GM12878 (cell line): ENCODE measurements around the gene TSHZ2. TPM values are rescaled to one million over a fixed set of nuclear protein-coding genes. Genes with fewer than 3 reads are reported as not detected.

Experiments used
- ATAC-seq: fragments of 200-7000 bp; cut with Tn5 transposase; 3 replicates; pipeline ENCODE4 v1.9.1; 2020; ENCODE audit warnings: mild to moderate bottlenecking, moderate library complexity
- BruUV-seq: library from RNA; stranded (reverse); fragments of 400-500 nt; replicated peaks from 2 replicates; lab custom pipeline; 2021; lab: Mats Ljungman, UMichigan
- CTCF ChIA-PET: fragments of 300-600 bp; sonication (Branson Sonifier 250); formaldehyde crosslinking; extraction: SDS; loops from one replicate; lab custom pipeline; 2021; ENCODE audit warnings: inconsistent platforms; lab: Yijun Ruan, JAX
- POLR2A ChIA-PET: fragments of 350-600 bp; formaldehyde crosslinking; extraction: SDS; loops from one replicate; lab custom pipeline; 2021; ENCODE audit warnings: inconsistent platforms; lab: Charles Lee
- RAD21 ChIA-PET: fragments of 300-600 bp; sonication (Branson Sonifier 250); formaldehyde crosslinking; loops from one replicate; lab custom pipeline; 2023; ENCODE audit warnings: antibody characterized with exemption; ENCODE audit not compliant: unreplicated experiment; lab: Charles Lee
- SMC1A ChIA-PET: fragments of 300-600 bp; sonication (Branson Sonifier 250); formaldehyde crosslinking; loops from one replicate; lab custom pipeline; 2023; ENCODE audit not compliant: unreplicated experiment, uncharacterized antibody; lab: Charles Lee
- DNase-seq: peaks from one replicate; pipeline ENCODE4 v3.0.0-alpha.2; 2011; ENCODE audit warnings: low read depth, low spot score
- FAIRE-seq: peaks from 3 replicates; lab custom pipeline; 2011; peaks lifted over from hg19 to GRCh38; lab: Jason Lieb, UNC
- H2AFZ ChIP-seq: 2 replicates; pipeline ENCODE4 v1.6.0; 2011; ENCODE audit warnings: low read depth, low read length, control low read depth; ENCODE audit not compliant: control insufficient read depth
- H3K27ac ChIP-seq: 2 replicates; pipeline ENCODE4 v1.5.1; 2011; ENCODE audit warnings: control low read depth; ENCODE audit not compliant: control insufficient read depth, insufficient read depth
- H3K27me3 ChIP-seq, 2 experiments: replicated peaks in 1 of 2; 2 replicates each; pipeline versions ENCODE4 v1.6.0 to v1.6.1; 2011; ENCODE audit warnings: low read length in 1 of 2; ENCODE audit not compliant: control insufficient read depth in 2 of 2, insufficient read depth in 2 of 2
- H3K36me3 ChIP-seq, 2 experiments: 2 replicates each; pipeline ENCODE4 v1.5.1; 2011; ENCODE audit warnings: low read length in 1 of 2; ENCODE audit not compliant: control insufficient read depth in 2 of 2, insufficient read depth in 2 of 2
- H3K4me1 ChIP-seq: 2 replicates; pipeline ENCODE4 v1.6.1; 2011; ENCODE audit warnings: mild to moderate bottlenecking, low read length, moderate library complexity, mixed read lengths; ENCODE audit not compliant: control insufficient read depth, insufficient read depth
- H3K4me2 ChIP-seq: 2 replicates; pipeline ENCODE4 v1.6.0; 2011; ENCODE audit warnings: control low read depth; ENCODE audit not compliant: control insufficient read depth, insufficient read depth
- H3K4me3 ChIP-seq: fragments of 200-600 bp; sonication (generic); 2 replicates; pipeline ENCODE4 v1.5.1; 2016
- H3K79me2 ChIP-seq: 2 replicates; pipeline ENCODE4 v1.6.0; 2011; ENCODE audit warnings: low read length; ENCODE audit not compliant: control insufficient read depth, insufficient read depth
- H3K9ac ChIP-seq: 2 replicates; pipeline ENCODE4 v1.8.0; 2011; ENCODE audit warnings: low read length, control low read depth, mixed read lengths; ENCODE audit not compliant: control insufficient read depth, insufficient read depth
- H3K9me3 ChIP-seq: replicated peaks from 3 replicates; pipeline ENCODE4 v1.5.1; 2011; ENCODE audit warnings: mild to moderate bottlenecking, low read length; ENCODE audit not compliant: control insufficient read depth, insufficient read depth
- H4K20me1 ChIP-seq: 2 replicates; pipeline ENCODE4 v1.6.0; 2011; ENCODE audit not compliant: control insufficient read depth, insufficient read depth
- BCLAF1 ChIP-seq: fragments of 450-650 bp; IDR thresholded peaks from 2 replicates; pipeline ENCODE4 v1.6.1; 2017; ENCODE audit warnings: antibody characterized with exemption, mild to moderate bottlenecking, moderate library complexity
- EZH2 ChIP-seq: IDR thresholded peaks from 2 replicates; pipeline ENCODE4 v1.6.1; 2012; ENCODE audit warnings: low read depth, mild to moderate bottlenecking, control low read depth, inconsistent platforms, low read length, borderline replicate concordance; ENCODE audit not compliant: control insufficient read depth
- NFIC ChIP-seq: IDR thresholded peaks from 2 replicates; pipeline ENCODE4 v1.6.1; 2012; ENCODE audit warnings: low read depth, mild to moderate bottlenecking, inconsistent platforms, low read length, moderate library complexity
- NR2C1 ChIP-seq: fragments of 450-650 bp; IDR thresholded peaks from 2 replicates; pipeline ENCODE4 v1.6.1; 2017; ENCODE audit warnings: antibody characterized with exemption, mild to moderate bottlenecking, moderate library complexity
- NRF1 ChIP-seq: conservative IDR thresholded peaks from 2 replicates; pipeline ENCODE4 v1.6.1; 2011; ENCODE audit warnings: mild to moderate bottlenecking, low read depth, low read length, improper control_type of control experiment
- PBX3 ChIP-seq: IDR thresholded peaks from 2 replicates; pipeline ENCODE4 v1.6.1; 2011; ENCODE audit warnings: mild to moderate bottlenecking, low read depth, low read length, moderate library complexity; ENCODE audit not compliant: insufficient replicate concordance
- RELB ChIP-seq: fragments of 450-650 bp; IDR thresholded peaks from 2 replicates; pipeline ENCODE4 v1.6.1; 2017; ENCODE audit warnings: low read depth, mild to moderate bottlenecking, moderate library complexity
- WGBS: methylation state at CpG from one replicate; pipeline ENCODE4 v1.1.6; 2016; ENCODE audit warnings: low lambda C conversion rate; ENCODE audit not compliant: insufficient replicate concordance, insufficient coverage; ENCODE audit errors: missing lambda C conversion rate; 5-methylcytosine and 5-hydroxymethylcytosine counted together
- in situ Hi-C: fragments of 300-500 bp; cut with MboI; formaldehyde crosslinking; loops from 9 replicates; pipeline ENCODE4 v1.14.3; 2018; ENCODE audit warnings: mixed read lengths
- intact Hi-C: fragments of 100-400 bp; cut with micrococcal nuclease; formaldehyde crosslinking; loops from one replicate; pipeline ENCODE4 v1.14.2; 2022; ENCODE audit not compliant: unreplicated experiment
- polyA plus RNA-seq, 11 experiments: library from polyadenylated mRNA; depleted of rRNA in 4 of 11; unstranded in 6 of 11; stranded (reverse) in 5 of 11; fragments of >200 nt; fragmentation: Nextera tagmentation in 4 of 11; fragmentation: Illumina TruSeq in 1 of 11; extraction: Ambion mirVana in 4 of 11; extraction: Trizol in 1 of 11; gene quantifications; 1 replicate in 1 of 11; 2 replicates in 10 of 11; pipeline versions ENCODE4 v1.2.1 to v1.2.3, GENCODE V29; 2011 to 2016; ENCODE audit warnings: inconsistent platforms in 2 of 11, missing spikeins in 2 of 11, low read depth in 1 of 11
- total RNA-seq, 4 experiments: library from RNA; depleted of rRNA in 3 of 4; stranded (reverse); fragments of >200 nt in 3 of 4; fragmentation: Illumina TruSeq in 1 of 4; extraction: Trizol in 1 of 4; gene quantifications; 2 replicates each; pipeline versions ENCODE4 v1.2.1 to v1.2.3, GENCODE V29; 2013 to 2021
- TF ChIP-seq, protein P1 (sequence below): IDR thresholded peaks from 2 replicates; pipeline ENCODE4 v1.6.1; 2012; ENCODE audit warnings: mild to moderate bottlenecking, low read depth, low read length
- TF ChIP-seq, protein P2 (sequence below): fragments of 450-650 bp; IDR thresholded peaks from 2 replicates; pipeline ENCODE4 v1.6.1; 2016; ENCODE audit warnings: mild to moderate bottlenecking, moderate library complexity, borderline replicate concordance

Gene TSHZ2
- total and polyA plus RNA-seq, 10 of the 15 experiments (the other 5 are each of a cell fraction or from before 2014, with no cell fraction given): 0.01 to 0.86 (median 0.13) TPM; not detected in 2

GRCh38 chr20:53205046-53205445, 232.9 kb downstream of the TSHZ2 start:
- no peaks in the 10 kb centered on the region for H3K36me3 ChIP-seq
- H3K9ac ChIP-seq: no peak overlapping the region
- POLR2A ChIA-PET: no interaction called here
- intact Hi-C loops: no loop called here
- H3K4me1 ChIP-seq: no peaks in the 10 kb centered on the region
- WGBS: 17% methylated on average over 4 of the region's 5 CpGs
- H4K20me1 ChIP-seq: no peaks in the 10 kb centered on the region
- in situ Hi-C loops: no loop called here
- H3K4me3 ChIP-seq: no peak overlapping the region
- H2AFZ ChIP-seq: no peak overlapping the region
- H3K27ac ChIP-seq: no peak overlapping the region
- no peak for FAIRE-seq
- H3K4me2 ChIP-seq: no peak overlapping the region
- no peak for ATAC-seq
- H3K79me2 ChIP-seq: no peaks in the 10 kb centered on the region
- RAD21 ChIA-PET: no interaction called here
- SMC1A ChIA-PET: no interaction called here
- no peaks in the 10 kb centered on the region; a peak in 1 of 4 replicates for H3K27me3 ChIP-seq
- no peaks in the 10 kb centered on the region for H3K9me3 ChIP-seq
- DNase-seq: no peak
- BruUV-seq: no TSS peak
- CTCF ChIA-PET: interaction anchor here (1.2 kb wide), 1 partner anchor 19 kb away, joined by 3 read pairs; no protein-coding TSS in a partner anchor
- TF ChIP-seq, protein P1, sequence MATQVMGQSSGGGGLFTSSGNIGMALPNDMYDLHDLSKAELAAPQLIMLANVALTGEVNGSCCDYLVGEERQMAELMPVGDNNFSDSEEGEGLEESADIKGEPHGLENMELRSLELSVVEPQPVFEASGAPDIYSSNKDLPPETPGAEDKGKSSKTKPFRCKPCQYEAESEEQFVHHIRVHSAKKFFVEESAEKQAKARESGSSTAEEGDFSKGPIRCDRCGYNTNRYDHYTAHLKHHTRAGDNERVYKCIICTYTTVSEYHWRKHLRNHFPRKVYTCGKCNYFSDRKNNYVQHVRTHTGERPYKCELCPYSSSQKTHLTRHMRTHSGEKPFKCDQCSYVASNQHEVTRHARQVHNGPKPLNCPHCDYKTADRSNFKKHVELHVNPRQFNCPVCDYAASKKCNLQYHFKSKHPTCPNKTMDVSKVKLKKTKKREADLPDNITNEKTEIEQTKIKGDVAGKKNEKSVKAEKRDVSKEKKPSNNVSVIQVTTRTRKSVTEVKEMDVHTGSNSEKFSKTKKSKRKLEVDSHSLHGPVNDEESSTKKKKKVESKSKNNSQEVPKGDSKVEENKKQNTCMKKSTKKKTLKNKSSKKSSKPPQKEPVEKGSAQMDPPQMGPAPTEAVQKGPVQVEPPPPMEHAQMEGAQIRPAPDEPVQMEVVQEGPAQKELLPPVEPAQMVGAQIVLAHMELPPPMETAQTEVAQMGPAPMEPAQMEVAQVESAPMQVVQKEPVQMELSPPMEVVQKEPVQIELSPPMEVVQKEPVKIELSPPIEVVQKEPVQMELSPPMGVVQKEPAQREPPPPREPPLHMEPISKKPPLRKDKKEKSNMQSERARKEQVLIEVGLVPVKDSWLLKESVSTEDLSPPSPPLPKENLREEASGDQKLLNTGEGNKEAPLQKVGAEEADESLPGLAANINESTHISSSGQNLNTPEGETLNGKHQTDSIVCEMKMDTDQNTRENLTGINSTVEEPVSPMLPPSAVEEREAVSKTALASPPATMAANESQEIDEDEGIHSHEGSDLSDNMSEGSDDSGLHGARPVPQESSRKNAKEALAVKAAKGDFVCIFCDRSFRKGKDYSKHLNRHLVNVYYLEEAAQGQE: no peak
- TF ChIP-seq, protein P2, sequence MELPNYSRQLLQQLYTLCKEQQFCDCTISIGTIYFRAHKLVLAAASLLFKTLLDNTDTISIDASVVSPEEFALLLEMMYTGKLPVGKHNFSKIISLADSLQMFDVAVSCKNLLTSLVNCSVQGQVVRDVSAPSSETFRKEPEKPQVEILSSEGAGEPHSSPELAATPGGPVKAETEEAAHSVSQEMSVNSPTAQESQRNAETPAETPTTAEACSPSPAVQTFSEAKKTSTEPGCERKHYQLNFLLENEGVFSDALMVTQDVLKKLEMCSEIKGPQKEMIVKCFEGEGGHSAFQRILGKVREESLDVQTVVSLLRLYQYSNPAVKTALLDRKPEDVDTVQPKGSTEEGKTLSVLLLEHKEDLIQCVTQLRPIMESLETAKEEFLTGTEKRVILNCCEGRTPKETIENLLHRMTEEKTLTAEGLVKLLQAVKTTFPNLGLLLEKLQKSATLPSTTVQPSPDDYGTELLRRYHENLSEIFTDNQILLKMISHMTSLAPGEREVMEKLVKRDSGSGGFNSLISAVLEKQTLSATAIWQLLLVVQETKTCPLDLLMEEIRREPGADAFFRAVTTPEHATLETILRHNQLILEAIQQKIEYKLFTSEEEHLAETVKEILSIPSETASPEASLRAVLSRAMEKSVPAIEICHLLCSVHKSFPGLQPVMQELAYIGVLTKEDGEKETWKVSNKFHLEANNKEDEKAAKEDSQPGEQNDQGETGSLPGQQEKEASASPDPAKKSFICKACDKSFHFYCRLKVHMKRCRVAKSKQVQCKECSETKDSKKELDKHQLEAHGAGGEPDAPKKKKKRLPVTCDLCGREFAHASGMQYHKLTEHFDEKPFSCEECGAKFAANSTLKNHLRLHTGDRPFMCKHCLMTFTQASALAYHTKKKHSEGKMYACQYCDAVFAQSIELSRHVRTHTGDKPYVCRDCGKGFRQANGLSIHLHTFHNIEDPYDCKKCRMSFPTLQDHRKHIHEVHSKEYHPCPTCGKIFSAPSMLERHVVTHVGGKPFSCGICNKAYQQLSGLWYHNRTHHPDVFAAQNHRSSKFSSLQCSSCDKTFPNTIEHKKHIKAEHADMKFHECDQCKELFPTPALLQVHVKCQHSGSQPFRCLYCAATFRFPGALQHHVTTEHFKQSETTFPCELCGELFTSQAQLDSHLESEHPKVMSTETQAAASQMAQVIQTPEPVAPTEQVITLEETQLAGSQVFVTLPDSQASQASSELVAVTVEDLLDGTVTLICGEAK: no peak
- no peak for TF ChIP-seq BCLAF1
- no peak for TF ChIP-seq EZH2
- TF ChIP-seq NRF1: no peak
- TF ChIP-seq RELB: no peak
- no peak for TF ChIP-seq NFIC
- no peak for TF ChIP-seq NR2C1
- TF ChIP-seq PBX3: no peak
